ENCODE measurements around the gene TSC22D1.

The TSC22D1 gene

DNA sequence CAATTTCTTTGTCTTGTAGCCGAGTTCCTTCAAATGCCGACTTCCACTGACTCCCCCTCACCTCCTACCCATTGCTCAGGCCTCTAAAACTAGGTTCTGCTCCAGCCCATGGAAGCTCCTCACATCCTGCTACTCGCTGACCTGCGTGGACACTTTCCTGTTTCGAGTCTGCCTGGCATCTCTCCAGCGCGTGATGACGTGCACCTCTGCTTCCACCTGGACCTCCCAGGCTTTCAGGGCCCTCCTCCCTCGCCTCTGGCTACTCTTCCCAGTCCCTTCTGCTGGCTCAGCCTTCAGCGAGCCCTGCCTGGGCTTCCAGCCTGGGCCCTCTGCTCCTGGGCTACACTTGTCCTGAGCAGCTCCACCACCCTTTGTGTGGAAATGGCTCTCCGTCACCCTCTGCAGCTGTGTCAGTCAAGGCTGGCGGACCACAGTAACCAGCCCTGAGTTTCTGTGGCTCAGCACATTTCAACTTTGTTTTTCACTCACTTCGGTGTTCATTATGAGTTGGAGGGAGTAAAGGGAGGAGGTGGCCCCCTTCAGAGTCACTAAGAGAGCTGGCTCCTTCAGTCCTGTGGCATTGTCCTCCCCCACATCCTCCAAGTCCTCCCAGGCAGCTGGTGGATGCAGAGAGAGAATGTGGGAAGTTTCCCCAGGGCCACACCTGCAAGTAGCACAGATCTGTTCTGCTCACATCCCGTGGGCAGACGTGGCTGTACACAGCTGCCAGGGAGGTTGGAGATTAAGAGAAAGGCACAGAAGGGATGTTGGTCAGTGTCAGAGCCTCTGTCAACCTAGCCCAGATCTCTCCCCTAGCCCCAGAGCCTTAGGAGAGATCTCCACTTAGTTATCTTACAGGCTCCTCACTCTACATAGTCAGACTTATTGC lies 153.1 kb downstream of the TSC22D1 start:
- no peak for DNase-seq

DNA sequence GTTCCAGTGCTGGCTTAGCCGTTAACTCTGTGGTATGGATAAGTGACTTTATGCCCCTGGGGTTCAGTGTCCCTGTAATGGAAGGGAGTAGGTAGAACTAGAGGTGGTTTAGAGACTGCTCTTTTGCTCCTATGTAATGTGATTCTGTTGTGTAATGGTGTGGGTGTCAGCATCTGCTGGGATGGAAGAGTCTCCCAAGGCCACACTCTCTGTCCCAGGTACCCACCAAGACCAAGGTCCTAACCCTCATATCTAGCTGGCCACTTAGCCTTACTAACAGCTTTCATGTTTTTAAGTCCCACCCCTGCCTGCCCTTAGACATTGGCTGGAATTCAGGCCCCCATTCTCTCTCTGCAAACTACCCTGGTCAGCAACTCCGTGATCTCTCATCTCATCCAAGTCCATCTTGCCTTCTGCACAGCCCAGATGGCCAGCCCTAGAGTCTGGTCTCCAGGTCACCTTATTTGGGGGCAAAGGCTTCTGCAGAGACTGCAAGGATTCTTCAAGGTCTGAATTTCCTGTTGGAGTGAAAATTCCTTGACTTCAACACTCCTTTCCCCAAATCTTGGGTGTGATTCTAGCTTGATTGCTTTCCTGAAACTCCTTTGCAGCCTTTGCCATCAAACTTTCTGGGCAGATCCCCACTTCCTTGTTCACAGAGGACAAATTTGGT lies 154.1 kb downstream of the TSC22D1 start:
- DNase-seq = no peak

DNA sequence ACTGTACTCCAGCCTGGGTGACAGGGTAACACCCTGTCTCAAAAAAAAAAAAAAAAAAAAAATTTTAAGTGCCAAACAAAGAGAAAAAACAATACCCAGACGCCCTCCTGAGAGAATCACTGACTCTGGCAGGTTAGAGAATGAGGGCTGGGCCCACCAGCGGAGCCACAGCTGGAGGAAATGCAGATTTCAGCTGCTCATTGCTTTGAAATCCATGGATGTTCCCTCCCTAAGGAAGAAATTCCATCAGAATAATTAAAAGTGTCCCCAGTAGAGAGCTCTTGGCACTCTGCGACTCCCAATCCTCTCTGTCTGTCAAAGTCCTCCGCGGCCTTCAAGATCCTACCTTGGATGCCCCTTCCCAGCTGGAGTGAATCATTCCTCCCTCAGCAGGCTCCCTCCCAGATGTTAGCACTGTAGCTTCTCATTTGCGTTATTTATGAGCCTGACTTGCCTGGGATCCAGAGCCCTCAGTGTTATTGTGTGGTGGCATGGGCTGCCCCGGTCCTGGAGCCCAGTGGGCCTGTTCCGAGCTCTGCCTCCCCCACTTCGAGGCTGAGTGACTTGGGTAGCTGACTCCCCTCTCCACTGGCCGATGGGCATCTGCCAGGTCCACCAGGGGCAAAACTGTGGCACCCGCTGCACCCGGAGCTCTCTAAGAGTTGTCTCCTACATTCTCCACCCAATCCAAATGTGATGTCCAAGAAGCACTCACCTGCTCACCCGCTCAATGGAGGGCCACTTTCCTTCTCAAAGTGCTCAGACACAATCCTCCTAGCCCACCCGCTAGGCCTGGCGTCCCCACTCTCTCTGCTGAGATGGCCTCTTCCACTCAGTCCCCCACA lies 155.5 kb downstream of the TSC22D1 start:
- no peak for DNase-seq

DNA sequence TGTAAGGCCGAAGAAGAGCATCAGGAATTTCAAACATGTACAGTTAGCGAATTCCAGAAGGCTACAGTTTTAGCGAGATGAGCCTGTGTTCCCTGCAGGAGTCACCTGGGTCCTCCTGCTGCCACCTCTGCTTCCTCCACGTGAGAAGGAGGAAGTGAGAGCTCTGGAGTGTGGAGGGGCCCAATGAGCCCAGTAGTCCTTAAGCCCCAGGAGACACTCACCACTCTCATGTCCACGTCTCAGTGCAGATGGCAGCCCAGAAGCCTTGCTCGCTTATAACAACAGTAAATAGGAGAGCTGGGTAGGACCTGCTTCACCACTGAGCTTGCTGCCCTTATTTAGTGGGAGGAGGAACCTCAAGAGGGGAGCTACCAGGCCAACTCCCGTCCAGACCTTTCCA lies 158.3 kb downstream of the TSC22D1 start:
- no peak for DNase-seq

DNA sequence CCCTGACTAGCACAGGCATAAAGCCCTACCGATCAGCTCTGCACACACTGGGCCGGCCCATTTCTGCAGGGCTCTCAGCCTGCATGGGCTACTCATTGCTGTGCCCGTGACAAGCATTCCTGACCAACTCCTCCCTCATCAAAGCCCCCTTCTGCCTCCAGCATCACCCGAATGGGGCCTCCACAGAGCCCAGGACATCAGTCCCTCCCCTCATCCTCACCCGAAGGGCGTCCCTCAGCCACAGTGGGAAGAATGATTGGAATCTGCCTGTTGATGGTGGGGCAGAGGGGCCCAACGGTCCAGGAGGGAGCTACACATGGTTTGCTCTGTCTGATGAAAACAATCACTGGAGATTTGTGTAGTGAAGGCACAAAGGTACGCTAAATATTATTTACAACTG lies 158.7 kb downstream of the TSC22D1 start:
- no peak for DNase-seq

DNA sequence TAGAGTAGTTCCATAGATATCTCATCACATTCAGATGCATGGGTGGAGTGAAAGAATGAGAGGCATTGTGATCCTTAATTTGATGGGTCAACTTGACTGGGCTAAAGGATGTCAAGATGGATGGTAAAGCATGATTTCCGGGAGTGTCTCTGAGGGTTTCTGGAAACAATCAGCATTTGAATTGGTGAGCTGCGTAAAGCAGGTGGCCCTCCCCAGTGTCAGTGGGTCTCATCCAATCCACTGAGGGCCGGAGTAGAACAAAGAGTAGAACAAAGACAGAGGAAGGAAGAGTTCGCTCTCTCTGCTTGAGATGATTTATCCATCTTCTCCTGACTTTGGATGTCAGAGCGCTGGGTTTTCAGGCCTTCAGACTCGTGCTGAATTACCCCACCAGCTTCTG lies 159.4 kb downstream of the TSC22D1 start:
- DNase-seq = no peak

DNA sequence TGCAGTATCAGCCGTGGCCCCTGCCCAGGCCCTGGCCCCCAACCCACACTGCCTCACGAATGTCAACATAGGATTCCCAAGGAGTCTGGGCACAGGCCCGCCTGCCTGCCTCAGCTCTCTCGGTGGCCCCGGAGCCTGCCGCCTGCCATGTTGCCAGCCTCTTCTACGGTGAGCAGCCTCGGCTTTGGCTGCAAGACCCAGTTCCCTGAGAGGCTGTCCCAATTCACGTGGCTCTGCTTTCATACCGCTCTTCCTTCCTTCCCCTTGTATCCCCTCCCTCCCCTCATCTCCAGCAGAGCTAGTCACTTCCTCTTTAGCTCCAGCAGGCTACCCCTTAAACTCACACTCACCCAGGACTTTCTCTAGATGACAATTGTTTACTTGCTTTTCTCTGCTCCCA lies 159.8 kb downstream of the TSC22D1 start:
- no peak for DNase-seq

DNA sequence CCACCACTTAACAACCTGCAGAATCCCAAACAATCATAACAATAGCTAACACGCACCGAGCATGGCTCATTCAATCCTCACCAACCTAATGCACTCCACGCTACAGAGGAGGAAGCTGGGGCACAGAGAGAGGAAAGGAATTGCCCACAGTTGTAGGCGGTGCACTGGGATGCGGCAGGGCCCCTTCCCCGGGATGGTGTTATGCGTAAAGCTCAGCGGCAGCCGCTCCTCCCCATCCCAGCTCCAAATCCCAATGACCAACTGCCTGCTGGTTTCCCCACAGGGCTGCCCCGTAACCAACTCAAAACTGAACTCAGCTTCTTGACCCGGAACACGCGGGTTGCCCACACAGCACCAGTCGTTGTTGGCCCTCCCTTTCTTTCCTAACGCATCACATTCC lies 160.3 kb downstream of the TSC22D1 start:
- no peak for DNase-seq

DNA sequence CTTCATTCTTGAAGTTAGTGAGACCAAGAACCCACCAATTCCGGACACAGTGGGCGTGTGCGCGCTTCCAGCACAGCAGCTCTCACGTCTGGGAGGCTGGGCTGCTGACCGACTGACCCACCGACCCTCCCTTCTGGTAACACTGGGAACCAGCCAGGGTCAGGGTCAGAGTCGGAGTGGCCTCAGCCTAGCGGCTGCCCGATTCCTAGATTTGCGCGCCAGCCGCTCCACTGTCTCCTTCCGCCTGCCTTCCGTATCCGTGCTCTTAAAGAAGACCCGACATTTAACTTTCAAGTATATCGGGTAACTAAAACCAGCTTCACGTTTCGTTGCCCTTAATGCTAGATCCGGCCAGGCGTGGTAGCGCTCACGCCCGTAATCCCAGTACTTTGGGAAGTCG lies 161.4 kb downstream of the TSC22D1 start:
- DNase-seq = no peak

DNA sequence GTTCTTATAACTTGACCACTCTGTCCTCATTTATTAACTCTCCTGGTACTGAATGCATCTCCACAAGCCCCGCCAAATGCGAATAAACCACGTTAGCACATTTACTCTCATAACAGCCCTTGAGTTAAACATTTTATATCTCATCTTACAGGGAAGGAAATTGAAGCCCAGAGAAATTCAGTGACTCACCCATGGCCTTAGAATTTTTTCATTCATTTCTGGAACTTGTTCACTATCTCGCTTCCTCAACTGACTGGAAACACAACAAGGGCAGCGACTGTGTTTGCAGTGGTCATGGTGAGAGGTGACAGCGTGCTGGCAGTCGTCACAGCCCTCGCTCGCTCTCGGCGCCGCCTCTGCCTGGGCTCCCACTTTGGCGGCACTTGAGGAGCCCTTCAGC lies 163.0 kb downstream of the TSC22D1 start:
- no peak for DNase-seq

DNA sequence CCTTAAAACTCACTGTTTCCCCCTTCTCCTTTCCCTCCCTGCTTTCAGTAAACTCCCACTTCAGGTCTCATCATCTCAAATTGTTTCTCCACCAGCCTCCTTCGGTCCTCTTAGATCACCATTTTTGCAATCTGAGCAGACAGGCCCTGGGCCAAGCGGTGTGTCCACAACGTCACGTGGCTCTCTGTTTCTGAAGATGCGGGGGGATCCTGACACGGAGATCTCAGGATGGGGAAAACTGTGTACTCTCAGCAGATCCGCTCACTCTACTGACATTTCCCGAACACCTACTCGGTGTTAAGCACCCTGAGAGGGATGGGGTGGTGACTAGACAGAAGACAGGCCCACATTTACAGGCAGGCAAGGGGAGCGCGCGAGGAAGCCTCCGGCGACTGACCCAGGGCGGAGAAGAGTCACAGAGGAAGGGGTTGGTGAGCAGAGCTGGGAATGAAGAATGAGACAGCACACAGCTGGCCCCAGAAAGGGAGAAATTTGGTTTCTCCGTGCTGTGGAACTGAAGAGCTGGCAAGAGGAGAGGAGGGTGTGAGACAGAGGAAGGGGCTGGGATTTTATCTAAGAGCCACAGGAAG lies 163.7 kb downstream of the TSC22D1 start:
- DNase-seq = no peak

DNA sequence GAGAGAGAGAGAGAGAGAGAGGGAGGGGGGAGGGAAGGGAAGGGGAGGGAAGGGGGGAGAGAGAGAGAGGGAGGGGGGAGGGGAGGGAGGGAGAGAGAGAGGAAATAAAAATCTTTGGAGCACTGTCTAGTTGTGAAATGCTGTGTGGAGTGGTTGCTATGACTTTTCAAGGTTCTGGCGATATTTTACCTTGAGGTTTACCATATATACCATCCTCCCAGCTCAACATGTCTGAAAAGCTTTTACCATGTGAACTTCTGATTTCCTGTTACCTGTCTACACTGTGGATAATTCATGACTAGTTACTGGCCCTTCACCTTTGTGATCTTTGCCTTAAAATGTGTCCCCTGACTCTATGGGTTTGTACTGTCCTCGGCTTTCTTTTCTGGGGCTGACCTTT lies 164.3 kb downstream of the TSC22D1 start:
- no peak for DNase-seq

DNA sequence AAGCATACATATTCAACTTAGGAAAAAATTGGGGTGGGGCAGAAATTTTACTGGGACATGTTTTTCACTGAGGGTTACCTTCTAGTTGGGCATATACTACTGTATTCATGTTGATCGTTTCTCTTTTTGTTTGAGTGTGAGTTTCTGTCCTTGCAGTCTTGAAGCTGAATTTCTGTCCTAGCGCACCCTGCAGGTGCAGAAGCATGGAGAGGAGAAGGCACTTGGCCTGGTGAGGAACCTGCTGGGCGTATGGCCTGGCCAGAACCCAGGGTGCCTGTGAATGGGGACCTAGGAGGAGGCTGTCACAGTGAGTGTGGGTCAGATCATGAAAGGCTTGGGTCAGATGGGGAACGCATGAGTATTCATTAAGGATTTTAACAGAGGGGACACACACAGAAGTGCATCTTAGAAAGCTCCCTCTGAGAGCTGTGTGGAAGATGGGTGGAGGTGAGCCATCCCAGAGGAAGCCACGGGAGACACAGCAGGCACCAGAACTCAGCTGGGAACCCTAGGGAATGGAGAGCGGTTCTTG lies 165.7 kb downstream of the TSC22D1 start:
- DNase-seq = no peak

DNA sequence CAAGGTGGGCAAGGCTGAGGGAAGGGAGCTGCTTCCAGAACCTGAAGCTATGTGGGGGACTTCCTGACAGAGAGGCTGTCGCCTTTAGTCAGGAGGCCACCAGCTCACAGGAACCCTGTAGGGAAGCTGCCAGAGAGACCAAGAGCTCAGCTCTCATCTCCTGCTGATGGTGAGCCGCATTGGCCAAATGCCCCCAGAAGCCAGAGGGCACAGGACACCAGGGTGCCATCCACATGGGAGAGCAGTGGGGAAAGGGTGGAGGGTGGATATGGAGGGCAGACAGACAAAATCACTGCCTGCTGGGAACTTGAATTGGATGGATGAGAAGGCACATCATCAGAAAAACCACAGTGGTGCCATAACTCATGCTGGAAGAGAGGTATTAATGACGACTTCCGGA lies 166.5 kb downstream of the TSC22D1 start:
- DNase-seq = no peak

DNA sequence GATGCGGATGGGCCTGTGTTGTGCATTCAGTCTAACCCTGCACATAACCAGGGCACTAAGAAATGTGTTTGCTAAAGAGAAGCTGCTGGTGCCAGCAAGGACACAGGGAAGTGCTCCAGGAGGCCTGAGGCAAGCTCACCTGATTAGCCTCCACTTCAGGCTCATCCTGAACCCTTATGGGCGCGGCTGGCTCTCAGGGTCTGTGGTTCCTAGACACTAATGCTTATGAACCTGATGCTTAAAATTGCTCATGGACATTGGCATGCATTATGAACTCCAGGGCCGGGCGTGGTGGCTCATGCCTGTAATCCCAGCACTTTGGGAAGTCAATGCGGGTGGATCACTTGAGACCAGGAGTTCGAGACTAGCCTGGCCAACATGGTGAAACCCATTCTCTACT lies 168.2 kb downstream of the TSC22D1 start:
- DNase-seq = no peak

DNA sequence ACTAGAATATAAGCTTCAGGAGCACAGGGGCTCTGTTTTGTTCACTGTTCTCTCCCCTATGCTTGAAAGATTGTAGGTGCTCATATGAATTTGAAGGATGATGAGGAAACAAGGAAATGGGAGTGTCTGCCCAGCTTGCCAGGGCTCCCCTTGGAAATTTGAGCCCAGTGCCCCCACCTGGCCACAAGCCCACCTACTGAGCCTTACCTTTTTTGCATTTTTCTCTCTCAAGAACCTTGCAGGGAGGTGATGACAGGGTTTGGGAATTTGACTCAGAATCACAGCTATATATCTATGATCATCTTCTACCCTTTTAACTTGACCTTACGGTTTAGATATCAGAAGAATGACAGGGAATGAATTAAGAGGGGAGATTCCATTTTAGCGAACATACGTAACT lies 168.8 kb downstream of the TSC22D1 start:
- no peak for DNase-seq

DNA sequence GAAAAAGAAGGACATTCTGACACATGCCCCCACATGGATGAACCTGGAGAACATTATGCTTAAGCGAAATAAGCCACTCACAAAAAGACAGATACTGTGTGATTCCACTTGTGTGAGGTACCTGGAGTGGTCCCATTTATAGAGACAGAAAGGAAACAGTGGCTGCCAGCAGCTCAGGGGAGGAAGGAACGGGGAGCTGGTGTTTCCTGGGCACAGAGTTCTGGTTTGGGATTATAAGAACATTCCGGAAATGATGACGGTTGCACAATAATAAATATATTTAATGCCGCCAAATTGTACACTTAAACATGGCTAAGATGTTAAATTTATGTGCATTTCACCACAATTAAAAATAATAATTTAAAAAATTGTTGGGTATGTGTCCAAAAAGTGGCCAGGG lies 169.5 kb downstream of the TSC22D1 start:
- DNase-seq = no peak

DNA sequence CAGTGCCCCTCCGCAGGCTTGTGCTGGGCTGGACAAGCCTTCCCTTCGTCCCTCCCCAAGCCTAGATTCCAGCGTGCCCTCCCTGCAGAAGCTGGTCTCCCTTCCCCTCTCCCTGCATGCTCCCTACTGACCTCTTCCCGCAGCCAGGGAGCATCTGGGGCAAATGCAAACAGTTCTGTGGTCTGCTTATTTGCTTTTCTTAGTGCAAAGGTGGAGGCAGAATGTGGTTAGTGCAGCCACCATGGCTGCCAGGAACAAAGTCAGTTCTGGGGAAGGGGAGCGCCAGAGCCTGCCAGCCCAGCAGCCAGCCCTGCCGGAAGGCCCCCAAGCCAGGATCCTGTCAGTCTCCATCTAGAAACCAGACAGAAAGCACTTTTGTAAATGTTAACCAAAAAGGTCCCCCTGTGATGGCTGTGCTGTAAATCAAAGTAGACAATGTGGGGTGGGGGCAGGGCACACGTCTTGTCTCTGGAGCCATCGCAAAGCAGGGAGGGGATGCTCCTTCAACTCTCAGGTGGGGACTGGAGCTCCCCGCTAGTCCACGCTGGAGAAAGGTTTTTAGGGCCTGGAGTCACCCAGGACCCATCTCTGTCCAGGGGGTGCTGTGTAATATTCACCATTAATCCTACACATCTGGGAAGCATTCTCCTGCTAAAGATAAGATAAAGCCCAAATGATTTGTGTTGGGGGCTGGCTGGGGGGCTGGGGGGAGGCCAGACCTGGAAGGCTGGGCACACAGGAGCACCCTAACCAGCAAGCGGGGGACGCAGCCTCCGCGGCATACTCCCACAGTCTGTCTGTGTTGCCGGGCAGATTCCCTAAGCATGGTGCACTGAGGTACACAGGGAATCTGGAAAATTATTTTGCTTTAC lies 171.6 kb downstream of the TSC22D1 start:
- no peak for DNase-seq

DNA sequence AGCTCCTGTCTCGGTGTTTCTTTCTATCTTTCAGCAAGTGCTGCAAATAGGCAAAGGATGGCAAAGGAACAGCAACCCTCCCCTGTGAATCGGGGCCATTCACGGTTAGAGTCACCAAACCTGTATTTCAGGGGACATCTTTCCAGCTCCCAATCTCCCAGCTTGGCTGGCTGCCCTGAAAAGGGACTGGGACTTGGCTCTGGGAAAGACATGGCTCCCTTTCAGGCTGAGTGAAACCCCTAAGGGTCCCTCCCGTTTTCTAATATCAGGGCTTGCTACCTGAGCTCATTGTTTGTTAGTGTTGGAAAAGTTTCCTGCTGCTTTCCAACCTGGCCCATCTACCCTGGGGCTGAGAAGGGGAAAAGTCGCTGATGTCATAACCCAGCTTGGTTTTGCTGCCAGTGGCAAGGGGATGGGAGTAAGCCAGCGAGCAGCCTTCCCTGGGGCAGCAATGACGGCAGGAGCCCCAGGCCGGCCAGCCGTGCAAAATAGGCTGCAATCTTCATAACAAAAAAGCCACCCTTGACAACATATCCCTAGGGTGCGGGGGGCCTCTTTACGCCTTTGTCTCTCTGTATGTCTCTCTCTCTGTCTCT lies 172.6 kb downstream of the TSC22D1 start:
- DNase-seq = no peak

DNA sequence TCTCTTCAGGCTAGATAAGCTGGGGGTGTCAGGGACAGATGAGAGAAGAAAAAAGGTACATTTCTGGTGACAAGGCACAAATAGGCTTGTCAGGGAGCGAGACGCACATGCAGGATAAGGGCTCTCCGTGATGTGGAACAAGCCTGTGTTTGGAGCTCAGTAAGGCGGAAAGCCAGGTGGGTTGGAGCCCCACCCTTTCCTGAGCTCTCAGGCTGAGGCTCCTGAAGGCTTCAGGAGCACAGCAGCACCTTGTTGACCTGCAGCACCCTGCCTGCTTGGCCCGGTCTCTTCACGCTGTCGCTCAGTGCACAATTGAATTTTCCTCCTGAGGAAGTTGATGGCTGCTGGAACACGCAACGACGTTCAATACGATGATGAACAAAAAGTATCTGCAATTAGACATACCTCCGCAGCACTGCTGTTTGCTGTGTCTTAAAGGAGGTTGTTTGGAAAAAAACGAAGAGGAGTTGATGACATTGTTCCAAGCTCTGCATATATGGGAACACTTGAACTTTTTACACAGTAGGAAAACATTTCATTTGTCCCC lies 173.2 kb downstream of the TSC22D1 start:
- DNase-seq = no peak

DNA sequence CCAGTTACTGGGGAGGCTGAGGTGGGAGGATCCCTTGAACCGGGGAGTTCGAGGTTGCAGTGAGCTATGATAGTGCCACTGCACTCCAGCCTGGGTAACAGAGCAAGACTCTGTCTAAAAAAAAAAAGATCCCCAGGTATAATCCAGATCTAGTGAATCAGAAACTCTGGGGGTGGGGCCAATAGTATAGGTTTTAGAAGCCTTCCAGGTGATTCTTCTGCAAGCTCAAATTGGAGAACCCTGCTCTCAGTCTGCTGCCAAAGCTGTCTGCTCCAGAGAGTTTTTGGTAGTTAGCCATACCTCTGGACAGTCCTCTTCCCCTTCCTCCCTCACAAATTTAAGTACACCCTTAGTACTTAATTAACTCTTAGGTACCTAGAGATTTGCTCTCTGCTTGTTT lies 174.6 kb downstream of the TSC22D1 start:
- no peak for DNase-seq
